Activated T-helper 9 cell treated with anti-CD3 and anti-CD28 coated beads, Interleukin-2, amount 50 U/mL, for 16 hours (primary cell): ENCODE data around the gene TMEM184B.

Source experiments
- DNase-seq: peaks from one replicate; pipeline ENCODE4 v3.0.0-alpha.2; 2020; ENCODE audit warnings: low read depth

TMEM184B gene

DNA sequence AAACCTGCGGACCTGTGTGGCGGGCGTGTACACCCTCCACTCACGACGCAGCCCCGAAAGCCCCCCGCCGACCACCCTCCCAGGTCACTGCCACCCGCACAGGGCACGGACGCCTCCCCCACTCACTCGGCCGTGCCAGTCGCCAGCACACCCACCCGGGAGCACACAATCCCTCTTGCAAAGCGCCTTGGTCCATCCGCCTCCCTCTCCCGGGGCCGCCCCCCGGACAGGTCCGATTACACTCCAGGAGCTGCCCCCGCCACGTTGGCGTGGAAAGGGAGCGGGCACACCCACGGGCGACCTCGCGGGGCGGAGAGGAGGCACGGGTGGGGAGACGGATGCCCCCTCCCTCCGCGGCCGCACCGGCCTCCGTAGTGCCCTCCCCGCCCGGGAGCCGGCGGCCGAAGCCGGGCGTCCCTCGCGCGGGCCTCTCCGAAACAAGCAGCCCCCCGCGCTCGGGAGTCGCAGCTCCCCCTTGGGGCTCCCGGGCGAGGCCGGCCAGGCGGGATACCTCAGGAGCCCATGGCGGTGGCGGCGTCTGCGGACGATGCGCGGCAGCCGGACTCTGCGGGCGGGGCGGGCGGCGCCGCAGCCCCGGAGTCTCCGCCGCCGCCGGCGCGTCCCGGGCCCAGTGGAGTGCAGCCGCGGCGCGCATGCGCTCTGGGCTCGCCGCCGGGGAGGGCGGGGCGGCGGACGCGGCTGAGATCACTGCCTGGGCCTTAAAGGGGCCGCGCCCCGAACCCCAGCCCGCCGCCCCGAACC, at the start of gene TMEM184B:
TSS of gene TMEM184B (minus strand) at position 638 of the 762 bp plus-strand sequence. CDS start 25,049 bp downstream, outside the sequence.
- DNase-seq, result peak; percentile 75

DNA sequence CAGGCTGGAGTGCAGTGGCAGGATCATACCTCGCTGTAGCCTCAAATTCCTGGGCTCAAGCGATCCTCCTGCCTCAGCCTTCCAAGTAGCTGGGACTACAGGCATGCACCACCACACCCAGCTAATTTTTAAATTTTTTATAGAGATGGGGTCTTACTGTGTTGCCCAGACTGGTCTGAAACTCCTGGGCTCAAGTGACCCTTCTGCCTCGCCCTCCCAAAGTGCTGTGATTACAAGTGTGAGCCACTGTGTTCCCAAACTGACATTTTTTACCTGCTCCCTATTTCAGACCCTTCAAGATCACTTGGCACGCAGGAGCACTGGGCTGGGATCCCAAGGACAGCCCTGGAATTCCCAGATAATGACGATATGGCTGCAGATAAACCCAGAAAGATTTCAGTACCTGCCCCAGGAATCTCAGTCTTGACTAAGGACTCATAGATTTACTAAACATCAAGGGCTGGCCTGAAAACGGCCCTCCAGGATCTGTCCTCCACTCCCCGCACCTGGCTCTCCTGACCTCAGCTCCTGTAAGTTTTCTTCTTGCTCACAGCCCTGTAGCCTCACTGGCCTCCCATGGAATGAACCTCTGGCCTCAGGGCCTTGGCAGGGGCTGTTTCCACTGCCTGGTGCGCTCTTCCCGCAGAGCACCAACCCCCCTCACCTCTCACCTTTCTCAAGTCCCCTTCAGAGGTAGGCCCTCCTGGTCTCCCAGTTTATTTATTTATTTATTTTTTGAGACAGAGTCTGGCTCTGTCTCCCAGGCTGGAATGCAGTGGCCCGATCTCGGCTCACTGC, 48.0 kb upstream of the TMEM184B start:
- DNase-seq, result no peak

DNA sequence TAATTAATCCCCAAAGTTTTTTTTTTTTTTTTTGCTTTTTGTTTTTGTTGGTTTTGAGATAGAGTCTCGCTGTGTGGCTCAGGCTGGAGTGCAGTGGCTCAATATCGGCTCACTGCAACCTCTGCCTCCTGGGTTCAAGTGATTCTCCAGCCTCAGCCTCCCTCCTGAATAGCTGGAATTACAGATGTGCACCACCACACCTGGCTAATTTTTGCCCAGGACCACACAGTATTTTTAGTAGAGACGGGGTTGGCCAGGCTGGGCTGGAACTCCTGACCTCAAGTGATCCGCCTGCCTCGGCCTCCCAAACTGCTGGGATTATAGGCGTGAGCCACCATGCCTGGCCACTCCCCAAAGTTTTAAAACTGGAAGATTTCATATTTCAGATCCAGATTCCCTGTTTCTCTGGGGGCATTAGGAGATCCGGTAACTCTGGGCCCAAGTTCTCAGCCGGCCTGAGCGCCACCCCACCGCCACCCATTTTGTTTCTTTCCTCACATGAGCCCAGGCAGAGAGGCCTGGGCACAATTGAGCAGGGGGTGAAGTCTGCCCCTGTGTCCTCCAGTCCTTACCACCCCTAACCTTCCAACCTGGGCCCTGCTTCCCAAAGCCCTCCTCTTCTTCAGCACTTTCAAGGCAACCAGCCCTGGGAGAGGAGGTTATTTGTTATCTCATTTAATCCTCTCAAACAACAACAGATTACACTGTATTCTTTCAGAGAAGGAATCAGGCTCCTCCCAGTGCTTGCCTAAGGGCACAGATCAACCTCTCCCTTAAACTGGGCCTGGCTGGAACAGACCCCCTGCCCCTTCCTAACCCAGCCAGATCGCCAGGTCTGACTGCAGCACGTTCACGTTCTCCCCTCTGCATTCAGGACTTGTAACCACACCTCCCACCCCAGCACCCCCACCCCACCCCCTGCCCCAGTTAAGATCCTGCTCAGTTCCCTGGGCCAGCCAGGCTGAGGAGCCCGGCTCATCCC, 46.3 kb upstream of the TMEM184B start:
- no peak for DNase-seq

DNA sequence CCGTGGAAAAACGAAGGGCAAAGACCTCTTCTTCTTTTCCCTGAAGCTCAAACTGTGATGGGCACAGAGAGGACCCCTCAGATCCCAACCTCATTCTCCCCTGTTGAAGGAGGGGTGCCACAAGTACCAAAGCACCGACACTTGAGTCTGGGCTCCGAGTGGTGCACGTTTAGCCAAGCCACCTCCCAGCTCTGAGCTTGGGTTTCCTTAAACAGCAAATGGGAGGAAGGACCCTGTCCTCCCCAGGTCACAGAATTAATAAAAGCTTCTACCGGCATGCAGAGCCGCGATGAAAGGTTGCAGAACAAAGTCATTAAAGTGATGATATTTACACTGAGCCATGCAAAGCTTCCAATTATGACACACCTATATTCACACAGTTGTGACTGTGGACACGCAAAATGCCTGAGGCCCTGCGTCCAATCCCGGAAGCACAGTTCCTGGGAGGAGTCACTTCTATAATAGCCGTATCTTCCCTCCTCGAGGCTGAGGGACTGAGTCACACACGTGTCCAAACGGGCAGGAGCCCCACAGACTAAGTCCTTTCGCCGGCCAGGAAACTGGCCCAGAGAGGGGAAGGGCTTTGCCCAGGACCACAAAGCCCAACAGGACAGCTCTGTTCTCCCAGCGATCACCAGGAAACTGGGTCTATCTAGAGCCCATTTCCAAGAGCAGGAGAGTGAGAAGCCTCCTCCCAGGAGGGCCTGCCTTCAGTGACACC, 45.3 kb upstream of the TMEM184B start:
- no peak for DNase-seq

DNA sequence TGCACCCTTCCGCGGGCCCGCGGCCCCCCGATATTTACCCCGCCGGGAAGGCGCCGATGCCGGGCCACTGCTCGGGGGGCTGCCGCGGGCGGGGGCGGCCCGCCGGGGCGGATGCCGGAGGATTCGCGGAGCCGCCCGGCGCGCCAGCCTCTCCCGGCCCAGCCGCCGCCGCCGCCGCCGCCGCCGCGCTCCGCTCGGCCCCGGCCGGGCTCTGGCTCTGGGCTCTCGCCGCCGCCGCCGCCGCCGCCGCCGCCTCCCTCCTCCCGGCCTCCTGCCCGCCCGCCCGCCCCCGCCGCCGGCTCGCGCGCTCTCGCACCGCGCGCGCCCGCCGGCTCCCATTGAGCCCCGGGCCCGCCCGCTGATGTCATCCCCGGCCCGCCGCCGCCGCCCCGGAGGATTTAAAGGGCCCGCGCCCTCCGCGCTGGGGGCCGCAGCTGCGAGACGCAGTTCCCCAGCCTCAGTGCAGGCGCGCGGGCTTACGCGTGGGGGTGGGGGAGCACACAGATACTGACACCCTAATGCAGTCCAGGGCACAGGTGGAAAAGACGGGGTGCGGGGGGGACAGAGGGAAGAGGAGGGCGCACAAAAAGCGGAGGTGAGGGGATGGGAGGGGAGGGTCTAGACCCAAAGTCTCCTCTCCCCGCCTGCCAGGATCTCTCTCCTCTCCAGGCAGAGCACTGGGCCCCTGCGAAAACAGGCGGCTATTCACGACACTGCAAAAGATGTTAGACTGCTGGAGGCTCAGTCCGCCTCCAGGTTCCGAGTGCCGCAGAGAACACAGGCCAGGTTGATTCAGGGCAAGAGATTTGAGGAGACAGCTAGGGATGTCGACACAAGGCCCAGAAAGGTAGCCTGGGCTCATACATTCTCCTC, 44.5 kb upstream of the TMEM184B start, which contains the start of gene CSNK1E:
TSS of gene CSNK1E (minus strand) at position 312 of the 873 bp plus-strand sequence. CDS start 3,276 bp downstream, outside the sequence.
- DNase-seq, result peak; percentile 68

DNA sequence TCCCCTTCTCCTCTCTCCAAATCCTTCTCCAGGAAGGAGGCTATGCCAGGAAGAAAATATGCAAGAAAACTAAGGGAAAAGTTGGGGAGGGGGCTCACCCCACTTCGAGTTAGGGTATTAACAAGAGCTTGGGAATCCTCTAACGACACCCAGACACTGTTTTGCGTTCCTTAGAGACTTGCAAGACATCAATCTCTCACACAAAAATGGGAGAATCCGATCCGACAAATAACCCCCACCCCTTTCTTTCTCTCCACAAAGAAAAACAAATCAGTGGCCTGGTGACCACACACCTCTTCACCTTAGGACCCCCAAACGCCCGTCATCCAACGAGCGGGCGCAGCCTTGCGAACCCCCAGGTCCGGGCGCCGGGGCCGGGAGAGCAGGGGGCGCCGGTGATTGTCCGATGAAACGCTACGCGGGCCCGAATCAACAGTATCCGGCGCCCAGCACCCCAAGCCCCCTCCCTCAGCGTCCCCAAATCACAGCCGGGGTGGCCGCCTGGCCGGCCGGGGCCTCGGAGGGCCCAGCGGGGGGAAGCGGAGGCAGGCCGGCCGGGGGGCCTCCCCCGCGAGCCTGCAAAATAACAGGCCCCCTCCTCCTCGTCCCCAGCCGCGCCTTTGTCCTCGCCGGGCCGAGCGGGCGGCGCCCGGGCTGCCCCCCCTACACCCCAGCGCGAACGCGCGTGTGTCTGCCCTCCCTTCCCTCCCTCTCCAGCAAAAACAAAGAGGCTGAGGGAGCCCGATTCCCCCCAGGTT, 43.7 kb upstream of the TMEM184B start:
- DNase-seq, result no peak

DNA sequence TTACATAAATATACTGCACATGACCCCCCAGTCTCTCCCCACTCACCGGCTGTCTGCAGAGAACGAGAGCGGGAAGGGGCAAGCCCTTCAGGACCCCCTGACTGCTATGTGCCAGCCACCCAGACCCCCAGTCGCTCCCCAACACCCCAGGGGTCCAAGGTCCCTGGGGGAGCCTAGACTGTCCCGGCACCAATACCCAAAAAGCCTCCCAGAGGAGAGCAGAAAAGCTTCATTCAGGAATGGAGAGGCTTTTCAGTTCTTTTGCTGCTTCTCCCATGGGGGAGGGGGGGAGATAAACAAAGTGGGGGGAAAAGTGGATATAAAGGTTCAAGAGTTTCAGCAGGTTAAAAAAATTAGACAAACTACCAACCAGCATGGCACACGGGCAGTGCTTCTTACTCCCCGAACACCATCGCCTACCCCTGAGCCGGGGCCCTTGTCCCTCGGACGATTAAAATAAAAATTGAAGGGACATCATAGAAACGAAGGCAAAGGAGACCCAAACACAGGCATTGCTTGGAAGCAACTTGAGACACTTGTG, 43.1 kb upstream of the TMEM184B start:
- no peak for DNase-seq

DNA sequence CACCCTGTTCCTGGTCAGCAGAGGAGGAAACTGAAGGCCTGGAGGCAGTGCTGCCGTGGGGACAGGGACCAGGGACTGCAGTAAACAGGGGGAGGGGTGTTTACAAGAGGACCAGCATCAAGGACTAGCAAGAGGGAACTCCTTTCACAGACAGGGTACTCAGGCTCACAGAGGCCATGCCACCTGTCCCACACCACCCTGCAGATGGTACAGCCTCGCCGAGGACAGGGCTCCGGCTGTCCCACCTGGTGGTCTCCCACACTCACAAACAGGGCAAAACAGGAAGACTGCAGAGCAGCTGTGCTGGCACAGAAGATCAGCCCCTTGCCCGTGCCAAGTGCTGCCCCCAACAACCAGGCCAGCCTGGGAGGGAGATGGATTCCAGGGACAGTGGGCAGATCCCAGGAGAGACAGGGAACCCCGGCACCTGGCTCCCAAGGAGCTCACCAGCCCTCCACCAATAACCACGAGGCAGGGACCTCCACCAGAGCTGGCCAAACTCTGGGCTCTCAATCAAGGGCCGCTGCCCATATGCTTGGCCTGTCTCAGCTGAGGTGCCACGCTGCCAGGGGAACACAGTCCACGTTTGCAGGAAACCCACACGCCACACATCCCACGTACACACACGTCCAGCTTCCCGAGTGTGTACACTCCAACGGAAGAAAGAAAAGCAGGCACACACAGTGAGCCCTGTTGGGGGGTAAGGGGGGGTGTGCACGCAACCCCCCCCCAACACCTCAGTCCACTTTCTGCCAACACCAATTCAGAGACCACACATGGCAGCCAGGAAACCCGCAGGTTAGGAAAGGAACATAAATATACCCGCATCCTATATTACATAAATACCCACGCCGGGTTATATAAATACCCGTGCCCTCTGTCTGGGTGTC, 42.4 kb upstream of the TMEM184B start:
- DNase-seq, result no peak

DNA sequence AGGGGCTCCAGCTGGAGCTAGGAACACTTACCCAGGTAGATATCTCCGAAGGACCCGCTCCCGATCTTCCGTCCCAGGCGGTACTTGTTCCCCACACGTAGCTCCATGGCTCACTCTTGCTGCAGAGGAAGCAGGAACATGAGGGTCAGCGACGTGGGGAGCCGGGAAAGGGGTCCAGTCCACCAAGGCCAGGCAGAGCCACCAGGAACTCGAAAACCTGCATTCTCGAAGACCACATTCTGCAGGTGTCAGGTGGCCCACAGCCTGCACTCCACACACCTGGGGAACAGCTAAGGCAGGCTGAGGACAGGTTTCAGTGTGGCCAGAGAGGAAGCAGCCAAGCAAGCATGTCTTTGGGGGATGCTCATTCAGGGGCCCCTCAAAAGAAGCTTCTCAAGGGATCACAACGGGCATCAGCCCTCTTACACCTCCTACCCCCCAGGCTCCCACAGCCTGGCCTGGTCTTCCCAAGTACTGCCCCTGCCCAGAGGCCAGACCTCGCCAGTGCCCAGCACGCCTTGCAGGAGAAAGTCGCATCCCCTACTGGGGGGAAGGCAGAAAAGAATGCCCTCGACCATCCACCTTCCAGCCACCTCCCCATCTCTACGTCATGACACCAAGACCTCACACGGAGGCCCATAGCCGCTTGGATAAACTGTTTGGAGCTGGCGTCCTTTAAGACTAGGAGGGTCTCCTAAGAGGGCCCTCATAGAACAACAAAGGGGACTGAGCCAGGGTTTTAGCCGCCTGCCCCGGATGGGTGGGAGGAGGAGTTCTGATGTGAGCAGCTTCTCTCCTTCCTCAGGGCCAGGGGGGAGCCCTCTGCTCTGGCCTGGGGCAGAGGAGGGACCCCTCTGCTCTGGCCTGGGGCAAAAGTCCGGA, 41.5 kb upstream of the TMEM184B start:
- no peak for DNase-seq

DNA sequence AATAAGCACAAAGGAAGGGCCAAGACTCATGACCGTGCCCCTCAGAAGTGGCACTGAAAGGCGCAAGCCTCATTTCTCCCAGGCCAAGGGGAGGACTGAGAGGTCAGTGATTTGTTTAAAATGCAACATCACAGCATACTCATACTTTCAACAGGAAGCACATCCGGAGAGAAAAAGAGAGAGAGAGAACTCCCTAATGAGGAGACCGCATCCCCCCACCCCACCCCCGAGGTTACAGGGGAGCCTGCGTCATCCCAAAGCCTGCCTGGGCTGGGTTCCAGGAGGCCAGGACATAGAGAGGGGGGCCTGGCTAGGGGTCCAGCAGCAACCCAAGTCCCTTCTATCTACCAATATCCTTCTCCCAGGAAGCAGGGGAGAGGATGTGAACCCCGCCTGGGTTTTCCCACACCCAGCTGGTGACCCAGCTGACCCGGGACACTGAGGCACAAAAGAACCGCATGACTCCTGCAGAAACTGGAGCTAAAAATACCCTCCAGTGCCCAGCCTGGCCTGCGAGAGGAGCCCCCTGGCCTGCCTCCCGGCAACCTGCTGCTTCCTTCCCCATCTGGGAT, 40.7 kb upstream of the TMEM184B start:
- no peak for DNase-seq

DNA sequence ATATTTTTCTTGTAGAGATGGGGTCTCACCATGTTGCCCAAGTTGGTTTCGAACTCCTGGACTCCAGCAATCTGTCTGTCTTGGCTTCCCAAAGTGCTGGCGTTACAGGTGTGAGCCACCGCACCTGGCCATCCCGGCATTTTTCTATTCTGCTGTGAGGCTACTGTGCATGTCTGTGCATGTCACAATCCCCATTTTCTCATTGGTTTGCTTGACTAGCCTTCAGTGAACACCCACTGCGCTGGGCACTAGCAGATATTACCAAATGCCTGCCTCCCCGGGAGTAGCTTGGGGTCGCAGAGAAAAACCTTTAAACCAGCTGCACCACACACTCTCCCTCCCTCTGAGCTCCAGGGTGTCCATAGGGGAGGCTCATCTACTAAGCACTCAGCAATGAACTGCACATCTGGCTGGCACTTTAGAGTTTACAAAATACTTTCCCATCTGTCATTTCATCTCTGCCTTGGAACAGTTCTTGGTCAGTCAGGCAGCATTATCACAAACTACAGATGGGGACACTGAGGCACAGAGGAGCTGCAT, 39.5 kb upstream of the TMEM184B start:
- DNase-seq, result no peak

DNA sequence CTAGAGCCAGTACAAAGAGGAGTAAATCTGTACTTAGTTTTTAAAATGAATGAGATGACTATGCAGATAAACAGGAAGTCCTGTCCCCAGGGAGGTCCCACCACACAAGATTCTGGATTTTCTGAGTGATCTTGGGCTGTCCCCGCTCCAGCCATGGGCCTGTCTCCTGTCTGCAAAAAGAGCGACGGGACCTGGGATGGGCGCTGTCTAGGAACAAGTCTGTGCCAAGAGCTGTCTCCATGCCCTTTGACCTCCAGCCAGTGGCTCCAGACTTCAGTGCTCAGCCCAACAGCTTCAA, 38.5 kb upstream of the TMEM184B start:
- no peak for DNase-seq

DNA sequence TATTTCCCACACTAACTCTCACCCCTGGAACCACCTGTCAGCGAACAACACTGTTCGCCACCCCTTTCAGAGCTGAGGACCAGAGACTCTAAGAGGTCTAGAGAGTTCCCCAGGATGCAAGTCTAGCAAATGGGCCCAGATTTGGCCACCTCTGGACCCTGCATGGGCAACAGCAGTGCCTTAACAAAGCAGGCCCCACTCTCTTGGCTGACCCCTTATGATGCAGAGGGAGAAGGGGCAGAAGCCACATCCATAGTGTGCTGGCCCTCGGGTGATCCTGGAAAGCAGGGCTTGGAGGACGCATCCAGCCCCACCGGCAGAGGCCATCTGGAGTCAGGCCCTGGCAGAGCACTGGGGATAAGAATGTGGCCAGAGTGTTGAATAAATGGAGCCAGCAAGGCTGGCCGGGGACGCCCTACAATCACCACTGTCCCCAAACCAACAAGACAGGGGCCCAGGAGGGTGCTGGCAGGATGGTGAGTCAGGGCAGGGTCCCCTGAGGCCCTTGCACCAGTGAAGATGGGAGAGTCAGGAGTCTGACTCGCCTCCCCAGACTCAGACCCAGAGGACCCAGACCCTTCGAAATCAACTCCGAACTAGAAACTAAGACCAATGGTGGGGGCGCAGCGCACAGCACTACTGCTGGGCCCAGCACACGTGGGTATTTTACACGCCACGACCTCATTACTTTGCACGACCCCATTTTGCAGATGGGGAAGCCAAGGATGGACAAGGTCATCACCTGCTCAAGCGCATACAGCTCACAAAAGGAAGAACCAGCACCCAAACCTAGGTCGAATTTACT, 37.9 kb upstream of the TMEM184B start:
- no peak for DNase-seq

DNA sequence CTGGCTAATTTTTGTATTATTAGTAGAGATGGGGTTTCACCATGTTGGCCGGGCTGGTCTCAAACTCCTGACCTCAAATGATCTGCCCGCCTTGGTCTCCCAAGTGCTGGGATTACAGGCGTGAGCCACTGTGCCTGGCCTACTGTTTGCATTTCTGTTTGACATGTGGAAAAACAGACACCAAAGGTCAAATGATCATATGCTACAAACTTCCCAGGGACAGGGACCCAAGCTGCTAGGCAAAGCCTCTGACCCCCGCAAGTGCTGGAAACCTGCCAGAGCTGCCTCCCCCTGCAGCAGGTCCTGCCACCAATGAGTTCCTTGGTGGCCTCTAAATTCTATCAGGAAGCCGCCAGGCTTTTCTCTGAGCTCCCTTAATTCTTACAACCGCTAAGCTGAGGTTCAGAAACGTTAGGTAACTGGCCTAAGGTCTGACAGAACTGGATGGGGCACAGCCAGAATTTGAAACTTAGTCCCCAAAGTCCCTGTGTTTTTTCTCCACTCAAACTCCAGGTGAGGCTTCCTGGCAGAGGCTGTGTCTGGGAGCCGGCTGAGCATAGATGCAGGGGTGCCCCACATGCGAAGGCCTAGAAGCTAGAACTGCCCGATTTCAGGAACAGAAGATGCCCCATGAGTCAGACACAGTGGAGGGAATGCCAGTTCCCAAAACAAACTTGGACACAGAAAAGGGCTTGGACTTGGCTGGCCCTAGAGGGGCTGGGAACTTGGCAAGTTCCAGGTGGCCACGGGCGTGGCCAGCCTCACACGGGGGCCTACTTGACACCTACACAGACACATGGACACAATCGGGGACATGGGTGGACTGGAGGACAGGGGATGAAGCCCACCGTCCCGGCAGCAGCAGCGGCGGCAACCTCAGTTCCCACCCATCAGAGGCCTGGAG, 37.1 kb upstream of the TMEM184B start:
- DNase-seq, result no peak
